Measurements from ENCODE around the gene MAP4K2.

The MAP4K2 gene

DNA sequence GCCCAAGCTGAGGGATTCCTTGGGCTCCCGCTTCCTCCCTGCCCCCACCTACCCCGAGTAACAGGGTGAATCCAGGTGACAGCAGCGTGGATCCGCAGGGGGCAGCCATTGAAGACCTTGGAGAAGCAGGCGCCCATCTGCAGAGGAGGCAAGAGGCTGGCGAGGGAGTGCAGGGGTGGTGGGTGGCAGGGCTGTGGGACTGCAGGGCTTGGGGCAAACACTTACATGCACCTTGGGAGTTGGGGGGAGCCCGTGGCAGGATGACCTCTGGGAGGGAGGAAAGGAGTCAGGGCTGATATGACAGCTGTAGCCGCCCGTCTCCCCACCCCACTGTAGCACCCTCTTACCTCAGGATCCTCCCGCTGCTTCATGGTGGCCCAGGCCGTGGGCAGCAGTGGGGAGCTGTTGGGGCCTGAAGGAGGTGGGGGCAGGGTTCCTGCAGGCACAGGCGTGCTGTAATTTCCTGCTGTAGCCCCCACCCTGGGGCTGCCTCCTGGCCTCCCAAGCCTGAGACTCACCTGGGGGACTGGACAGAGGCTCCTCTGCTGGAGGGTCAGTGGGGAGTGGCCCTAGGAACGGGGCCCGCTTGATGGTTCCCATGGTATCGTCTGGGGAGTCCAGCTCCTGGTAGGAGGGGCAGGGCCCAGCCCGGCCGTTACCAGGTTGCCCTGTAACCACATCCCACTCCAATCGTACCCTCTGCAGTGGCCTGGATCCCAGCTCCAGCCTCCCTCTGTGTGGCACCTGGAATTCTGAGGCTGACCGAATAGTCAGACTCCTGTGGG lies 6.1 kb downstream of the MAP4K2 start:
- H3K27me3 Mint-ChIP-seq = no peaks in the 10 kb centered on the region
- H3K9me3 Mint-ChIP-seq = no peaks in the 10 kb centered on the region
- intact Hi-C loops (cut with micrococcal nuclease) = no loop called here
- no peak overlapping the region for H3K27ac Mint-ChIP-seq
- H3K4me3 Mint-ChIP-seq = no peak overlapping the region
- peaks cover 27% of the 10 kb centered on the region for H3K4me1 Mint-ChIP-seq (ENCODE audit: low read depth)
- H3K36me3 Mint-ChIP-seq (ENCODE audit: low read depth) = peaks cover 50% of the 10 kb centered on the region

DNA sequence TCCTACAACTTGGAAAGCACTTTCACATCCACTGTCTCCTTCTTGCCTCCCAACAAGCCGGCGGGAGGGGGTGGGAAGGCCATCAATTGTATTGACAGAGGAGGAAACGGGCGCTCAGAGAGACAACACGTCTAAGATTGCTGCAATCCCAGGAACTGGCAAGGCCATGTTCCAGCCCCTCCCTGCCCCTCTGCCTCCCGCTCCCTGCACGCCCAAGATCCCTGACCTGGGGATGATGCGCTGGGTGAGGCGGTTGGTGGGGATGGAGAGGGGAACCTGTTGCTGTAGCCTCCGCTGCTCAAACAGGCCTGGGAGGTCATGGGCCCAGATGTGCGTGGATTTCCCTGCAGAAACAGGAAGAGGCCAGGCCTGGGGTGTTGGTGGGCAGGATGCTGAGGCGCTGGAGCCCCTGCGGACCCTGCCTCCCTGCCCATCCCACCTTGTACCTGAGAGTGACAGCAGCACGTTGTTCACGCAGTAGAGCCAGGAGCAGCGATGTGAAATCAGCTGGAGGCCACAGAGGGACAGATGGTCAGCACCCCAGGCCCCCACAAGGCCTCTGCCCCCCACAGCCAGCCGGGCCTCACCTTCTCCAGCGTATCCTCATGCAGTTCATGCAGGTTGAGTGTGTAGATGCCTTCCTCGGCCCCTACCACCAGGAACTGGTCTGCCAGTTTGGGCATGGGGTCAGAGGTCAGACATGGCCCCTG lies 6.8 kb downstream of the MAP4K2 start:
- Mint-ChIP-seq H3K4me3 (no peak overlapping the region), H3K27me3 (no peaks in the 10 kb centered on the region), H3K9me3 (no peaks in the 10 kb centered on the region), H3K4me1 (ENCODE audit: low read depth) (peaks cover 20% of the 10 kb centered on the region), H3K36me3 (ENCODE audit: low read depth) (peaks cover 57% of the 10 kb centered on the region), H3K27ac (no peak overlapping the region)
- intact Hi-C loops (cut with micrococcal nuclease) = no loop called here

DNA sequence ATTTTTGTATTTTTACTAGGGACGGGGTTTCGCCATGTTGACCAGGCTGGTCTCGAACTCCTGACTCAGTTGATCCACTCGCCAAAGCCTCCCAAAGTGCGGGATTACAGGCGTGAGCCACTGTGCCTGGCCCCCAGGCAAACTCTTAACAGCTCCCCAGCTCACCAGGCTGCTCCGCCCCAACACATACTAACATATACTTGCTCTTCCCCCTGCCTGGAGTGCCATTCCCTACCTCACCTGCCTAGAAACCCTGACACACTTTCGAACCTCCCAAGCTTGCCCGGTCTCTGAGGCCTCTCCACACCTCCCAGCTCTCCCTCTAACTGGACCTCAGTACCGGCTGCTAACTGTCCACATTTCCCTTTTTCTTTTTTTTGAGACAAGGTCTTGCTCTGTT lies 8.5 kb downstream of the MAP4K2 start:
- H3K27ac Mint-ChIP-seq = no peak overlapping the region
- peaks cover 62% of the 10 kb centered on the region for H3K36me3 Mint-ChIP-seq (ENCODE audit: low read depth)
- no peak overlapping the region for H3K4me3 Mint-ChIP-seq
- H3K9me3 Mint-ChIP-seq = no peaks in the 10 kb centered on the region
- H3K27me3 Mint-ChIP-seq = no peaks in the 10 kb centered on the region
- intact Hi-C loops (cut with micrococcal nuclease) = no loop called here
- H3K4me1 Mint-ChIP-seq (ENCODE audit: low read depth) = peaks cover 16% of the 10 kb centered on the region

DNA sequence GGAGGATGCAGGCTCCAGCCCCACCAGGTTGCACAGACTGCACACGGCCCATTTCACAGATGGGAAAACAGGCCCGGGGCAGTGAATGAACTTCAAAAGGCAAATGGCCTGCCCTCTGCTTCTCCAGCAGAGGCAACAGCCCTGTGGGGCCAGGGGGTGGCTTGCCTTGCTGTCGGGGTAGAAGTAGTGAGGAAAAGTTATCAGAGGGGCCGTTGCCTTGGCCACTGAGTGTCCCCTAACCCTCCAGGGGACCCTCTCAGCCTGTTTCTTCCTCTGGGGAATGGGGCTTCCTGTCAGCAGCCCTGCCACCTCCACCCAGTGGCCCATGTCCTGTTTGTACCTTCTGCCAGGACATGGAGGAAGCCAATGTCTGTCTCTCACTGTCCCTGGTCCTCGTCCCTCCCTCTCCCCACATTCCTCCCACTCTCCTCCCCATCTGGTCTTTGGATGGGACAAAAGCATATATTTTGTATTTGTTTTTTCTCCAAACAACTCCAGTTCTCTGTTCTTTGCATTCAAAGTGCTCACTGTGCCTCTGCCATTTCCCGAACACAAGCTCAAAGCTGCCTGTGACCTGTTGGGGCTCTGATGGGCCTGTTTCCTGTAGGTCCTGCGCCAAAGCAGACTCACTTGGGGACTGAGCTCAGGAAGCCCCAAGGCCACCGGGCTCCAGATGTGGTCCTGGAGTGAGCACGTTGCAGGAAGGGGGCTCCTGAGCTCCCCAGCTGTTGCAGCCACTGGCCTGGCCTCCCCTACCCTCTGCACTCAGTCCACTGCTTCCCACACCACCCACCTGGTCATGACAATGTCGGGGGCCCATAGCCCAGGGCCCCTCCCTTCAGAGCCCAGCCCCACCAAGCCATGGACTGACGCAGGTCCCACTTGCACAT lies 9.5 kb downstream of the MAP4K2 start:
- Mint-ChIP-seq H3K27me3 (no peaks in the 10 kb centered on the region), H3K9me3 (no peaks in the 10 kb centered on the region), H3K27ac (no peak overlapping the region), H3K4me3 (no peak overlapping the region), H3K4me1 (ENCODE audit: low read depth) (peaks cover 10% of the 10 kb centered on the region), H3K36me3 (ENCODE audit: low read depth) (peaks cover 62% of the 10 kb centered on the region)
- intact Hi-C loops (cut with micrococcal nuclease) = no loop called here

DNA sequence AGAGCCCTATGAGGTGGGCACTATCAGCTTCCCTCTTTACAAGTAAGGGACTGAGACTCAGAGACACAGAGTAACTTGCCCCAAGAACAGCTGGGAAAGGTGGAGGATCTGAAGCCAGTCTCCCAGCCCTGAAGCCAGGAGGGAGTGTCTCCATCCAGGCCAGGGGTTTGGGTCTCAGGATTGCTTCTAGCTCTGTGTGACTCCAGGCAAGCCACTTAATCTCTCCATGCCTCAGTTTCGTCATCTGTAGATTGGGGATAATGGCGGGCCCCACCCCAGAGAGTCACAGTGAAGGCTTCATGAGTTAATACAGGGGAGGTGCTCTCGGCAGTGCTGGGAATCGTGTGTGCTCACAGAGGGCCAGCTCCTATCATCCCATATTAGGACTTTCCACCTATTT lies 10.5 kb downstream of the MAP4K2 start:
- peaks cover 10% of the 10 kb centered on the region for H3K4me1 Mint-ChIP-seq (ENCODE audit: low read depth)
- intact Hi-C loops (cut with micrococcal nuclease) = no loop called here
- no peak overlapping the region for H3K27ac Mint-ChIP-seq
- H3K4me3 Mint-ChIP-seq = no peak overlapping the region
- H3K36me3 Mint-ChIP-seq (ENCODE audit: low read depth) = peaks cover 63% of the 10 kb centered on the region
- H3K9me3 Mint-ChIP-seq = no peaks in the 10 kb centered on the region
- H3K27me3 Mint-ChIP-seq = no peaks in the 10 kb centered on the region

DNA sequence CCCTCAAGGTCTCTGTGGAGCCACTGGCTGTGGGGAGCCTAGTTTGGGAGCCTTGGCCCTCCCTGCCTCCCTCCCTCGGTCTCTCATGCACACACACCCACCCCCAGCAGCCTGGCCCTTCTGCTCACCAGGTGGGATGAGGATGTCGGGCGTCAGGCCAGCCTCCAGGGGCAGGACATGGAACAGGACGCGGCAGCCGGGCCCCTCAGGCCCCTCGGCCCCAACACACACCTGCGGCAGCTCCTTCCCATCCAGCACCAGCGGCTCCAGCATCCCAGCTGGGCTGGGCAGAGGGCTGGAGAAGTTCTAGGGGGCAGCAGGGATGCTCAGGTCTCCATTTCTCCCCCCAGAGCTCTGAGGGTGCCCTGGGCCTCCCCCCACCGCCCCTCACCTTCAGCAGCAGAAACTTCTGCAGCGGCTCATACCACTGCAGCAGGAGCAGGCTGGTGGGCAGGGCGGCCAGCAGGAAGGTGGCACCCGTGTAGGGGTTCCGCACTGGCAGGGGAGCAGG lies 11.2 kb downstream of the MAP4K2 start:
- H3K27ac Mint-ChIP-seq = no peak overlapping the region
- peaks cover 10% of the 10 kb centered on the region for H3K4me1 Mint-ChIP-seq (ENCODE audit: low read depth)
- H3K36me3 Mint-ChIP-seq (ENCODE audit: low read depth) = peaks cover 57% of the 10 kb centered on the region
- H3K4me3 Mint-ChIP-seq = no peak overlapping the region
- H3K27me3 Mint-ChIP-seq = no peaks in the 10 kb centered on the region
- intact Hi-C loops (cut with micrococcal nuclease) = no loop called here
- H3K9me3 Mint-ChIP-seq = no peaks in the 10 kb centered on the region

DNA sequence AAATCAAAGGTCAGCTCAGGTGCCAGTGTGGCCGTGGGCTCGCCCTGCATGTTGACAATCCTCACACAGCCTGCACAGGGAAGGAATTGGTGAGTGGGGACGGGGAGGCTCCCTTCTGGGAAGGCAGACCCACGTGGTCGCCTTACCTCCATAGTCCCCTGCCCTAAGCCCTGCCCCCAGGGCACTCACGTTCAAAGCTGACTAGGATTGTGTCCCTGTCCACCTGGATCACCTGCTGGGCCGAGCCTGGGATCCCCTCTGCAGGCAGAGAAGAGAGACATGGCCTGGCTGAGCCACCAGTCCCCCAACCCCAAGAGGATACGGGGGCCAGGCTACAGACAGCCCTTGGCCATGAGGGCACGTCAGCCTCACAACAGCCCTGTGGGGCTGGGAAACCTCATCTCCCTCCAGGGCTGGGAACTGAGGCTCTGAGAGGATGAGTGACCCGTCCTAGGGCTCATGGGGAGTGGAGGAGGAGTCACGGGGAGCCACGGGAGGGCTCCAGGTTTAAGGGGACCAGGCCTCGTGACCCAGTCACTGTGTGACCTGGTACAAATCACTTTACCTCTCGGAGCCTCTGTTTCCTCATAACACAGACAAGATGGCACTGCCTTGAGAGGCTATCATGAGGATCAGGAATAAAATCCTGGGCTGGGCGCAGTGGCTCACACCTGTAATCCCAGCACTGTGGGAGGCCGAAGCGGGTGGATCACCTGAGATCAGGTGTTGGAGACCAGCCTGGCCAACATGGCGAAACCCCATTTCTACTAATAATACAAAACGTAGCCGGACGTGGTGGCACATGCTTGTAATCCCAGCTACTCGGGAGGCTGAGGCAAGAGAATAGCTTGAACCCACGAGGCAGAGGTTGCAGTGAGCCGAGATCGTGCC lies 12.6 kb downstream of the MAP4K2 start:
- intact Hi-C loops (cut with micrococcal nuclease) = no loop called here
- no peak overlapping the region for H3K27ac Mint-ChIP-seq
- H3K36me3 Mint-ChIP-seq (ENCODE audit: low read depth) = peaks cover 44% of the 10 kb centered on the region
- H3K27me3 Mint-ChIP-seq = no peaks in the 10 kb centered on the region
- H3K4me3 Mint-ChIP-seq = no peak overlapping the region
- no peaks in the 10 kb centered on the region for H3K4me1 Mint-ChIP-seq (ENCODE audit: low read depth)
- H3K9me3 Mint-ChIP-seq = no peaks in the 10 kb centered on the region

DNA sequence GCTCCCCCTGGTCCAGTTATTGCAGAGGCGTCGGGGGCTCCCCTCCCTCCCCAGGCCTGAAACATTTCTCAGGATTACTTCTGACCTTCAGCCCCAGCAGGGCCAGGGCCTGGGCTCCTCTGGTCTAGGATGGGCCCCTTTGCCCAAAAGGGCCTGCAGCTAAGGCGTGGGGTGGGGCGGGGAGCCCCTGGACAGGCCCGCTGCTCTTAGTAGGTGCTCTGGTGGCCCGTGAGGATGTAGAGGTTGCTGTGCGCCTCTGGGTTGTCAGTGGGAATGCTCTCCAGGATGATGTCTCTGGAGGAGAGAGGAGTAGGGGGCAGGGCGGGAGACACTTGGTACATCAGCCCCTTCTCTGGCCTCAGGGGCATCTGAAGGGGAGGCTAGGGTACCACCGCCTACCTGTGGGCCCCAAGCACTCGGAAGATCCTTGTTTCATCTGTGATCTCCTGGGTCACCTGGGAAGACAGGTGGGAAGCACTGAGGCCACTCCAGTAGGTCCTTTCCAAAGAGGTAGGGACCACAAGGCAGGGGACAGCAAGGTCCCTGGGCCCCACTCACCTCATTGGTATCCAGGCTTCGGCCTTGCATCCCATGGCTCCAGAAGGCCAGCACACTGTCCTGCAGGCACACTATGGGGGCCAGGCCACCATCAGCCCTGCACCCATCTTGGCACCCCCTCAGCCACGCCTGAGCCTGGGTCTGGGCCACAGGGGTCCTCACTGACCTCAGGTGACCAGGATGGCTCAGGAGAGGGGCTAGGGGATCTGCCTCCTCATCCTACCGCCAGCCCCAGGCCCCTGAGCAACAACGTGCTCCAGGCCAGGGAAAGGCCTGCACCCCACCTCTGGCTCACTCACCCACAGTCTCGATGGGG lies 13.4 kb downstream of the MAP4K2 start:
- Mint-ChIP-seq H3K27ac (no peak overlapping the region), H3K4me1 (ENCODE audit: low read depth) (no peaks in the 10 kb centered on the region)

DNA sequence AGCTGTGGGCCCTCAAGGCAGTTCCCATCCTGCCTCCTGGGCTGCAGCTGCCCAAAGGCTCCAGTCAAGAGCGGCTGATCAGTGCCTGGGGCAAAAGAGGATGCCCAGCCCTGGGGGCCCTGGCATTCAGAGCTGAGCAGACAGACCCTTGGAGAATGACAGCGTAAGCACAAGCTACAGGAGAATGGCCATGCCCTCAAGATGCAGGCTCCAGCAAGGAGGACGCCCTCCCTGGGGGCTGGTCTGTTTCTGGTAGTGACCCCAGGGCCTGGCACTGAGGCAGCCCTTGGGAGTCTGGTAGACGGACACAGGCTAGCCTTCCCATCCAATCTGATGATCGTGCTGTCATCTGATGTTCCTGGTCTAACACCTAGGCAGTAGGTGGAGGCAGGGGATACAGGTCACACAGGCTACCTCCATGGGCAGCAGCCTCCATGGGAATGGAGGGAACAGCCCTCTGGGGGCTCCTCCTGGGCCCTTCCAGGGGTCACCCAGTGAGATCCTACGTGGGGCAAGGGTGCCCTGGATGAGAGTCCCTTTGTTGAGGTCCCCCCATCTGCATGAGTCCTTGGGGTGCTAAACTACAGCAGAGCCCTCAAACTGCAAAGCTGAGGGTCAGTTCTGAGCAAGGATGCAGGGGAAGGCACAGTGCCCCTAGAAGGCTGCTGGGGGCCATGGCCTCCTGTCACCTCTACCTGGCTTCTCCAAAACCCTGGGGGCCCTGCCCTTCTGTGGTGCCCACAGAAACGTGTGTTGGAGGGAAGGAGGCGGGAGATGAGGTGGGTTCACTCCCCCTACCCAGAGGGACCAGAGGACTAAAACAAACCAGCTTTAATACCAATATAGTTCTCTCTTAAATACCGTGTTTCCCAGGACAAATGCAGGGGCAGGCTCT lies 14.4 kb downstream of the MAP4K2 start:
- no peaks in the 10 kb centered on the region for H3K4me1 Mint-ChIP-seq (ENCODE audit: low read depth)
- H3K36me3 Mint-ChIP-seq (ENCODE audit: low read depth) = peaks cover 36% of the 10 kb centered on the region
- no peak overlapping the region for H3K4me3 Mint-ChIP-seq
- no peaks in the 10 kb centered on the region for H3K27me3 Mint-ChIP-seq
- no peaks in the 10 kb centered on the region for H3K9me3 Mint-ChIP-seq
- intact Hi-C loops (cut with micrococcal nuclease) = no loop called here
- H3K27ac Mint-ChIP-seq = no peak overlapping the region

More for the DNA sequence above, 13.4 kb downstream of the MAP4K2 start:
- intact Hi-C loops (cut with micrococcal nuclease) = no loop called here
- Mint-ChIP-seq H3K27me3 (no peaks in the 10 kb centered on the region), H3K36me3 (ENCODE audit: low read depth) (peaks cover 38% of the 10 kb centered on the region), H3K9me3 (no peaks in the 10 kb centered on the region), H3K4me3 (no peak overlapping the region)

DNA sequence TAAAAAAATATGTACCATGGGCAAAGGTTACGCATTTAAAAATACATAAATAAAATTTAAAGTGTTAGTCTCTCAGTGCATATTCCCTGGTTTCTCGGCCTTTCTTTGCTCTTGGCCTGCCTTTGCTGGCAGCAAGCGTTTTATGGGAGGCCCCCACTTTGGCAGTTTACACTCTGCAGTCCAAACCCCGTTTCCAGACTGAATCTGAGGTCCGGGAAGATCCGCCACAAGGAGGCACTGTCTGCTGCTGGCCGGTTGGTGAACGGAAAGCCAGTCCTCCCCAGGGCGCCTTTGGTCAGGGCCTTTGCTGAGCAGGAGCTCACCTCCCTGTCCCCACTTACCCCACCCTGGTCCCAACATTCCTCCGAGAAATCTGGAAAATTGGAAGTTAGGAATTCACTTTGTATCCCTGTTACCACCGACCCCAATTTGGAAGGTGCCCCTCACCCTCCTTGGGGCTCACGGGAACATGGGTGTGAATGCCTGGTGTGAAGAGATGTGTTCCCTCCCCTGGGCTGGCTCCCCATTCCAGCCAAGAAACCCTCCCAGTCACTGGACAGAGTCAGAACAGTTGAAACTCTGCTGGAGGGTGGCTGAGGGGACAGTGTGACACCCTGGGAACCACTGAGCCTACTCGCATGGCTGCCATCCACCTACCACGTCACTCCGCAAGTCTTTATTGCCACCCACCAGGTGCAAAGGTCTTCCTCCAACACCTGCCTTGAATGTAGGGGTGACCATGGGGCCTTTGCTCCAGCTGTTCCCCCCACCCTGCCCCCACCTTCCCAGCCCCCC lies 15.3 kb downstream of the MAP4K2 start:
- Mint-ChIP-seq H3K27me3 (no peaks in the 10 kb centered on the region), H3K27ac (no peak overlapping the region), H3K9me3 (no peaks in the 10 kb centered on the region), H3K4me1 (ENCODE audit: low read depth) (no peaks in the 10 kb centered on the region), H3K36me3 (ENCODE audit: low read depth) (peaks cover 36% of the 10 kb centered on the region), H3K4me3 (no peak overlapping the region)
- intact Hi-C loops (cut with micrococcal nuclease) = no loop called here

DNA sequence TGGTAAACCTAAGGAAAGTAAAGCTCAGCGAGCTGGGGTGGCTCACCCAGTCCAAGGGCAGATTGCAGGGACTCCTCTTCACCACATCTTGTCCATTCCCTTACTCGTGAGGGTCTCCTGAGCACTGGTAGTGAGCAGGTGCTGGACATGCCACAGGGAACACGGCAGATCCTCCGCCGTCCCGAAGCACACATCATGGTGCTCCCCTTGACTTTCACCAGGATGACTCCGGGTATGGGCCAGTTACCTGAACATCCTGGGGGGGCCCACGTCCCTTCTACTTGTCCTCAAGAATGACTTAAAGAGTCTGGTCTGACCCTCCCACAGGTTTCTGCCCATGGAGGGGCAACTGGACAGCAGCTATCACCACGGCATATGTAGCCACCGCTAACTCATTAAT lies 16.7 kb downstream of the MAP4K2 start:
- H3K27ac Mint-ChIP-seq = no peak overlapping the region
- H3K4me3 Mint-ChIP-seq = no peak overlapping the region
- intact Hi-C loops (cut with micrococcal nuclease) = no loop called here

More for the DNA sequence above, 16.7 kb downstream of the MAP4K2 start:
- H3K27me3 Mint-ChIP-seq = no peaks in the 10 kb centered on the region
- H3K9me3 Mint-ChIP-seq = no peaks in the 10 kb centered on the region
- no peaks in the 10 kb centered on the region for H3K4me1 Mint-ChIP-seq (ENCODE audit: low read depth)
- peaks cover 30% of the 10 kb centered on the region for H3K36me3 Mint-ChIP-seq (ENCODE audit: low read depth)
